GM18870 (cell line): ENCODE measurements around the gene RAG1.

Experiments used
- ATAC-seq: cut with Tn5 transposase; IDR thresholded peaks from one replicate; pipeline ENCODE4 v1.9.1; 2021; ENCODE audit warnings: moderate library complexity; ENCODE audit not compliant: unreplicated experiment

The RAG1 gene

DNA sequence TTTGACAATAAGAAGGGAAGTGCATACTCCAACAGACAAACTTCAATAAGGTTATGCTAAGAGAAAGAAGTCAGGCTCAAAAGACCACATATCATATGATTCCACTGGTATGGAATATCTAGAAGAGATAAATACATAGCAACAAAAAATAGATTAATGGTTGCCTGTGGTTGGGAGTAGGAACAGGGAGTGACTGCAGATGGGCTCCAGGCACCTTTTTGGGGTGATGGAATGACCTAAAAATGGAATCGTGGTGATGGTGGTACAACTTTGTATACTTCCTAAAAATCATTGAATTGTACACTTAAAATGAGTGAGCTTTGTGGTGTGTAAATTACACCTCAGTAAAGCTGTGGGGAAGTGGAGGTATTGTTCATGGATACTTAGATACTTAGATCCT is 59.2 kb downstream of the RAG1 start:
- ATAC-seq = no peak

DNA sequence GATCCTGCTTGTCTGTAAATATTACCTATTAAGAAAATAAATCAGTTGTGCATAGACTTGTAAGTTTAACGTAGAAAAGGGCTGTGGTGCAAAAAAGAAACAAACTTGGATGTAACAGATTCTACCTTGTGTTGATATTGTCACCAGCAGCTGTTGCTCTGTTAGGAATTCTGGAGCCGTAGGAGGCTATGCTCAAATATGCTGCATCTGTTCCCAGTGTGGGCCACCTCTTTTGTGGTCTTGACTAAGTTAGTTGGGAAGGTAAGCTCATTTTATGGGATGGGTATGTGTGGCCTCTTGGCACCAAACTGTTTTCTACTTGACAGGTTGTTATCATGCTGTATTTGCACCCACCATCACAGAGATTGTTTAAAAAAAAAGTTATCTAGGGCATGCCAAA is 59.7 kb downstream of the RAG1 start:
- no peak for ATAC-seq

DNA sequence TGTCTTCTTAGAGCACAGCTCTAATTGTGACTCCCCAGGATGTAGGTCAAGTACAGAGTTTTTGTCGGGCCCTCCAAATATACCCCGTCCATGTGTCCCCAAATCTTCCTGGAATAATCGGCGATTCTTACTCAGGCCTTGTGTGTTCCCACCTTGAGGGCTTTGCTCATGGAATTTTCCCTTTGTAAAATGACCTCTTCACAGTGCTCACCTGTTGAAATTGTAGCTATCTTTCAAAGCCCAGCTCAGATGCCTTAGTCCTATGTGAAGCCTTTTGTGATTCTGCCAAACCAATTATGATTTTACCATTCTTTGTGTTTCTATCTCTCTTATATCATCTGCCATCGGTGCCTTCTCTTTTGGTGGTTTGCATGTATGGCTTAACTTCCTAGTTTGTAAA is 60.3 kb downstream of the RAG1 start:
- no peak for ATAC-seq

DNA sequence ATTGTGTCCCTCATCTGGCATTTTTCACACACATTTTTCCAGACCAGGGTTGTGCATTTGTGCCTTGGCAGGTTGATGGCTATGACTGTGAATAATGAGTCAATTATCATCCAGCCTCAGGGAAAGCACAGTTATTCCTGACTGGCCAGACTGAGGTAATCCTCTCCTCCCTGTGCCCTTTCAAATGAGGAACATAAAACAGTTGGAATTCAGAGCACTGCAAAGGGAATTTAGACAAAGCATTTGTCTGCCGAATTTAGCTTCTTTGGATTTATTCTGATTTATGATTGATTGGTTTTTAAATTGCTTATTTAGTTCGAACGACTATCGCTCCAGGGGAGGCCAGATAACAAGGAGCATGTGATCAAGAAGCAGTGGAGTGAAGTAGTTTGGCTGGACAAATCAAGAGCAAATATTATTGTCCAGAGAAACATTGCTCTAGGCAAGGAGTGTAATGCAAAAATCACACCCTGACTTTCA is 61.0 kb downstream of the RAG1 start:
- no peak for ATAC-seq
